Lung microvascular endothelial cell (primary cell): ENCODE measurements around the gene ARID5B. TPM values are rescaled to one million over a fixed set of nuclear protein-coding genes. Genes with fewer than 3 reads are reported as not detected.
"Not testable (repeated sequence)": the region's sequence is repeated elsewhere in the genome, so short reads cannot be mapped to it uniquely, and the experiment has no call there.

Source experiments
- DNase-seq, 2 donors: peaks; one replicate each; pipeline versions ENCODE4 v3.0.0 to v3.0.0-alpha.2; 2010; ENCODE audit warnings: low read depth in 2 of 2
- total RNA-seq: library from RNA; depleted of rRNA; stranded (reverse); fragments of >200 nt; gene quantifications from 2 replicates; pipeline ENCODE4 v1.2.1, GENCODE V29; 2014

ARID5B gene
- total RNA-seq, 1 donor from 2014 or later = 16.1 TPM

DNA sequence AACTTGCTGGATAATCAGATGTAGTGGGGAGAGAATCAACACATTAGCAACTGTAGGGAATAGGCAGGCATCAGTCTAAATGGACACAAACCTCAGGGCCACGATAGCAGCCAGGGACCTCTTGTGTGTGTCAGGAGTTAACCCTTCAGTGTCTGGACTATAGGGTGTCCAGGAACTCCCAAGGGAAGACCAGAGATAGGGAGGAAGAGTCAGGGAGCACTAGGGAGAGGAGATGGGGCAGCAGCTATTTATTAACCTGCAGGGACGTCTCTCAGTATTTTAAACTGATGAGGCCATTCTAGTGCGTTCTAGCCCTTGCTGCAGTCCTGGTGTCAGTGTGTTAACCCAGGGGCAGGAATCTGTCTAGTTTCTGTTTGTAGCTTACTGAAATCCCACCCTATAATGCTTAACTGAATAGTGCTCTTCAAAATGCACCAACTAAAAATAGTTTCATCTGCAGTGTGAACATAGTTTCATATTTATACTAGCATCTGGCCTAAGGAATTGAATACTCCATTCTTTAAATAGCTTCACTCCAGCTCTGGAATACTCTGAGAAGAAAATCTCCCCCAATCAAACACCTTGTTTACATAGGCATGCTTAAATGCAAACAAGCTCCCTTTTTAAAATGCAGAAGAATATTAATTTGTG, 62.7 kb downstream of the ARID5B start:
- DNase-seq = no peak

DNA sequence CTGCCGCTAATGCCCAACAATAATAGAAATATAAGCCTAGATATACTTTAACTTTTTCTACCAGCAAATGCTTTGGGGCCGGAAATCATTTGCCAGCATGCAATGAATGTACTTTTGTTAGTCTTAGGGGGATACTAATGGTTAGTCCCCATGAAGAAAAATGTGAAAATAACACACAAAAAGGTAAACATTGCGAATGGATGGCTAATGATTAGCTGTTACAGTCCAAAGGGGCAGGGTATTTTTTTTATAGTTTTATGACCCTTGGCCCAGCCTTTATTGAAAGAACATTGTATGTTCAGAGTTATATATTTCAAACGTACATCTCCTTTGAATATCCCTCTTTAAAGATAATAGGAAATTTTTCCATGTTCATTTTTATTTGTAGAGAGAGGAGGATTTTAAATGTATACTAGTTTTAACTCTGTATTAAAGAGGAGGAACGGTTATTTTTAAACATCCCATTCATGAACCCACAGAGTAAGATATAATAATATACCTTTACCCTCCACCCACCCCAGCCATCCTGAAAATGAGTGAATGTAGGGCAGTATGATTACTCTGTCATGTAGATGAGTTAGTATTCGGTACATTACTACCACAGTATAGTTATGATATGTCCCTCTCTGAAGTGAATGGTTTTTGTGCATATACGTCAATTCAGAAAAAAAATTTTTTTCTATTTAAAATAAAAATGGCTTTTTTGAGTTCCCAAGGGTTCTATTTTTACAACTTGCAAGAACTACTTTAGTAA, 63.6 kb downstream of the ARID5B start:
- DNase-seq = no peak

DNA sequence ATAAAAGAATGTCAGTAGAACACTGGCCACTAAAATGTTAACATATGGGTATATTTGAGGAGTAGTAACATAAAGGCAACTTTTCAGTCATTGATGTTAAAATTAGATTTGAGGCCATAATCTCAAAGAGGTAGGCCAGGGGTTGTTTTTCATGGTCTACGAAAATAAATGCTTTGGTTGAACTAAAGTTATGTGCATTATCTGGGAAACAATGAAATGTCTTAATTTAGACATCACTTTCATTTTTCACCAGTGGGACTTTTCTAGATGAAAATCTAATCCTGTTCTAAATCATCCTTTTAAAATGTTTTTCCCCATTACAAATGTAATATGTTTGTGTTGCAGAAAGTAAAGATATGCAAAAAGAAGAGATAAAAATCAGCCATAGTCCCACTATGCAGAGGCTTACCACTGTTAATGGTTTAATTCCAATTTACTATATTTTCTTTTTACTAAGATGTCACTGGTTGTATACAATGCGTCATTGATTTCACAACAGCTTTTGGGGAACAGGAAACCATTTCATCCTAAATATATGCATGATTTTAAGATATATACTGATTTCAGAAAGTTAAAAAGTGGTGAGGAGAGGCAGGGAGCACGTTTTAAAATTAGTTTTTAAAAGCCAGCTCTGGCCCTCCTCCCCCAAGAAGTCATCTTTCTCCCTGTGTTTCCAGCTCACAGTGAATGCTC, 64.3 kb downstream of the ARID5B start:
- DNase-seq = no peak

DNA sequence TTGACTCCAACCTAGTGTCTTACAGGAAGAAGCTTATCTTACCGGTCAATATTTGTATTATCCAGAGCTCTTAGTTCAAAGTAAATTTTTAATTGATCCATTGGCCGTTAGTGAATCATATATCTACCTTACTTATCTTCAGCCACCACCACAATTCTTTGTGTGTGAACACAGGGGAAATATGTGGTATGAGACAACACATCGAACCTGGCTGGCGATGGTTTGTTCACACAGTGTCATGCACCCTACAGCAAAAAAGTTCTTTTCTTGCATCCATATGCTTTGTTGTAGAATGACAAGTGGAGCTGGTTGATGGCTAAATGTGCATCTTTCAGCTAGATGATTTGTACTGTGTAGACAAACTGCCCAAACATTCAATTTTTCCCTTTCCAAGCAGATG, 65.8 kb downstream of the ARID5B start:
- DNase-seq = no peak

DNA sequence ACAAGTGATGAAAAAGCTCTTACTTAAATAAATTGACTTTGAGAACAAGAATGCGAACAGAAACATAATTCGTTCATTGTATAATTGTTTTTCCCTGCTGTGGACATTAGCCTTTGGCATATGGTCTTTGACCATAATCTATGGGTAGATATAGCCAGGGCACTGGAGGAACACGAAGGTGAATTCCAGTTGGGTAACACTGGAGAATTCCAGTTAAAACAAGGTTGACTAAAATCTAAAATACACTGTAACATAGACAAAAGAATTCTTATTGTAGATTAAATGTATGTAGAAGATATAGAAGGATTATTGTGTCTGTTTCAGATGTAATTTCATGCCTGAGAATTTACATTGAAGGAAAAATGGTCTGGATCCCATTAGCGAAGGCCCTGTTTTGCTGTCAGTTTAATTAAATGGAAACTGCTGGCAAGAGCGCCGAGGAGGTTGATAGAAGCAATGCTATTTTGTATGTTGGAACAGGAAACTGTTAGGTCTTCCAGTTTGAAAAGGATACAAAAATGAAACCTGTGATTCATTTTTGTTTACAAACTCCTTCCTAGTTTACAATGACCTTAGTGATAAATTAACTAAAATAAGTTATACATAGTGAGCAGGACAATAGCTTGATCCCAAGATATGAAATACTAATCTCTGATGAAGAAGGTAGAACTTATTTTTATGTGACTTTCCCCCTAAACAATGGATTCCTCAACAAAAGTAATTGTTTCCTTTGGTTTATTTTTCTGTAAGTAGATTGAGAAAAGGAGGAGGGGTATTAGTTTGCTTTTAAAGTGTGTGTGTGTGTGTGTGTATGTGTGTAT, 68.9 kb downstream of the ARID5B start:
- DNase-seq = peak; percentile 66 to 80

DNA sequence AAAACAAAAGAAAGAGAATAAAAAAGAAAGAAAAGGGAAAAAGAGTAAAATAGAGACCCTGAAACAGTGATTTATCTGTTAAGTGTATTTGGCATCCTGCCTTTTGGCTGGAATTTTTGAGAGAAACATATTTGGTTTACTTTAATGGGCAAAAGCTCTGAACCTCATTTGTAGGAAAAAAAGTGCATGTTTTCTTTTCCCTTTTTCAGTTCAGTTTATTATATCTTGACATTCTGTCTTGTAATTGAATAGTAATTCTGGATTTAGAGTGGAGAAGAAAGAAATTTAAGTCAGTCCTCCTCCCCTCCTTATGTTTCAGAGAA, 69.5 kb downstream of the ARID5B start:
- DNase-seq = peak; percentile 21 to 77

DNA sequence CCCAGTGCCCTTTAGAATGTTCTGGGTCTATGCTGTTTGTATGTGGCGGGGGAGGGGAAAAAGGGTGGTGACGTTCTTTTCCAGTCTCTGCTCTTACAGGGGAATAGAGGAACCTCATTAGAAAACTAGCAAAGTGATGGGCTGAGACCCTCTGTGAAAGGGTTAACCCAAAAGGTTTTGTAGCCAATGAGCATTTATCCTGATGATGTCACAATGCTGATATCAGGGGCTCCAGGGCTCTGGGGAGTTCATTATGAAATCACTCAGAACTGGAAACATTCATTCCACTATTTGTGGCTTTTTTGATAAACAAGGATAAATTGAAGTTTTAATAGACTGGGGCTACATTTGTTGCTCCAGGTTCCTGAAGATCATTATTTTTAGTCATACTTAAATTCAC, 71.7 kb downstream of the ARID5B start:
- DNase-seq = no peak

DNA sequence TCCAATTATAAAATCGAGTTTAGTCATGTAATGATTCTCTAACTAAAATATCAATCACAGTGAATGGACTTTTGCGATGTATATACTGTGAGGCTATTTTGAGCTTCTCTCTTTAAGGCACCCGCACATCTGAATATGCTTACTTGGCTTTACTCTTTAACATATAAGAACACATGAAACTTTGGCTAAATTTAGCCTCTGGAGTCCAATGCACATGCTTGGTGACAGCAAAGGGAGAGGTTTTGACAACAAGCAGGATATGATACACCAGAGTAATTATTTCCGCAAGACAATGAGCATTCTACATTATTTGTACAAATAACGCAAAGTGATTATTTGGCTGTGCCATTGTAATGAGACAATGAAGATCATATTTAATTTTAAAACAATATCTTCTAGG, 72.4 kb downstream of the ARID5B start:
- DNase-seq = peak; percentile 40 to 42

DNA sequence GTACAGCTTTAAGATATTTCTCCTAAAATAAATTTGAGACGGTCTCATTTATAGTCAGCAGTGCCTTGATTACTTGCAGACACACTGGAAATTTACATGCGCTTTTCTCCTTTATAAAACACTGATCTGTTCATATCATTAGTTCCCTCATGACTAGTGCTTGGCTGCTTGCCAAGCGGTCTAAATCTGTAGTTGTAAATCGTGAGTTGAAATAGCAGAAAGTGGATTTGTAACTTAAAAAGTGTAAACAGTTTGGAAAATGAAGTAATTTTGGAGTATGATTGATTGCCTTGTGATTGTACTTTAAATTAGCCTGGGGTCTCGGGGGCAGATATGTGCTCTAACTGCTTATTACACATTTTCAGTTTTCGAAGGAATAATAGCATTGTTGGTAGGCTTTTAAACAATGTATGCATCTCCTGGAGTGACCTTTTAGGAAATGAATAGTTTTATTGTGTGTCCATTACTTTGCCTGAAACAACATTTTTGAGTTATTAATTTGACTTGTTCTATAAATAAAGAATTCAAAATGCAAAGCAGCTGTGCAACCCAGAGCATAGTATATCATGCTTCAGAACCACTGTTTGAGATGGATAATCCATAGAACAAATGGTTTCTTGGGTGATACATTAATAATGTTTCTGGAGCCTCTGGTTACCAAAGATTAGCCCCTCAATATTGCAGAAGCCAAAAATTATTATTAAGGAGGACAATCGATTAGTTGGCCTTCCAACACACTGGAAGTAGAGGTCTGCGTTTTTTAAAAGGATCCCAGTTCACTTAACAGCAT, 73.3 kb downstream of the ARID5B start:
- peak; percentile 75 to 87 for DNase-seq

DNA sequence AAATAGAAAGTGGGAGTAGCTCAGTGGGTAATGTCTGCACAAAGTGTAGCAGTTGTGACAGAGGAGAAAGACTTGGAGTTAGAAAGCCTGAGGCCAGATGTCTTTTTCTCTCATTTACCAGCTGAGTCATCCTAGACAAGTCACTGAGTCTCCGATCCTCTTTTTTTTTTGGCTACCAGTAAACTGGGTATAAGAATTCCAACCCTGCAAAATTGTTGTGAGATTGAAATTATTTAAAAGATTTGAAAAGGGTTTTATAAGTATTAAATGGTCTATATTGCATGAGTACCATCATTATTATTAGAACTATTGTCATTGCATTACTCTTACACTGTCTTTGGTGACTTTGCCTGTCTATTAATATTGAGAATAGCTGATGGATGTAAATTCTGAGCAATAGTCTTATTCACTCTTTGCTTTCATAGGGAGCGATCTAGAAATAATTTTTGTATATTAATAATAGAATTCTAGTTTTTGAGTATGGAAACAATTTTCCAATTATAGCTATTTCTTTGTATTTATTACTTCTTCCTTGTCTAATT, 74.0 kb downstream of the ARID5B start:
- DNase-seq = peak in 1 of 2 donors; percentile 57

DNA sequence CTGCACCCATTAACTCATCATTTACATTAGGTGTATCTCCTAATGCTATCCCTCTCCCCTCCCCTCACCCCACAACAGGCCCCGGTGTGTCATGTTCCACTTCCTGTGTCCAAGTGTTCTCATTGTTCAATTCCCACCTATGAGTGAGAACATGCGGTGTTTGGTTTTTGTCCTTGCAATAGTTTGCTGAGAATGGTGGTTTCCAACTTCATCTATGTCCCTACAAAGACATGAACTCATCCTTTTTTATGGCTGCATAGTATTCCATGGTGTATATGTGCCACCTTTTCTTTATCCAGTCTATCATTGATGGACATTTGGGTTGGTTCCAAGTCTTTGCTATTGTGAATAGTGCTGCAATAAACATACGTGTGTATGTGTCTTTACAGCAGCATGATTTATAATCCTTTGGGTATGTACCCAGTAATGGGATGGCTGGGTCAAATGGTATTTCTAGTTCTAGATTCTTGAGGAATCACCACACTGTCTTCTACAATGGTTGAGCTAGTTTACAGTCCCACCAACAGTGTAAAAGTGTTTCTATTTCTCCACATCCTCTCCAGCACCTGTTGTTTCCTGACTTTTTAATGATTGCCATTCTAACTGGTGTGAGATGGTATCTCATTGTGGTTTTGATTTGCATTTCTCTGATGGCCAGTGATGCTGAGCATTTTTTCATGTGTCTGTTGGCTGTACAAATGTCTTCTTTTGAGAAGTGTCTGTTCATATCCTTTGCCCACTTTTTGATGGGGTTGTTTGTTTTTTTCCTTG, 75.6 kb downstream of the ARID5B start:
- not testable (repeated sequence) for DNase-seq

DNA sequence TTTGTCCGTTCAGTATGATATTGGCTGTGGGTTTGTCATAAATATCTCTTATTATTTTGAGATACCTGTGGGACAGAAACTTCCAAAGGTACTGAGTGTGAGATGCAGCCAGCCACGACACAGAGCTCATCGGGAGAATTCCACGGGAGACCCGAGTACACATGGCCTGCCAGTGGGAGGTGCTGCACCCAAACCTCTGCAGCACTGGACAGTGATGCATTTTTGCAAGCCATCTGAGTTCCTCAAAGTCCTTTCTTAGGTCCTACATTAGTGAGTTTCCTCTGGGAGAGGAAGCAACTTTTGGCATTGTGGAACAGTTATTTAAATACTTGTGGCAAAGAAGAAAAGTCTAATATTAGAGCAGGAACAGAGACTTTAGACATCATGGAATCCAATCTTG, 77.5 kb downstream of the ARID5B start:
- DNase-seq = no peak

DNA sequence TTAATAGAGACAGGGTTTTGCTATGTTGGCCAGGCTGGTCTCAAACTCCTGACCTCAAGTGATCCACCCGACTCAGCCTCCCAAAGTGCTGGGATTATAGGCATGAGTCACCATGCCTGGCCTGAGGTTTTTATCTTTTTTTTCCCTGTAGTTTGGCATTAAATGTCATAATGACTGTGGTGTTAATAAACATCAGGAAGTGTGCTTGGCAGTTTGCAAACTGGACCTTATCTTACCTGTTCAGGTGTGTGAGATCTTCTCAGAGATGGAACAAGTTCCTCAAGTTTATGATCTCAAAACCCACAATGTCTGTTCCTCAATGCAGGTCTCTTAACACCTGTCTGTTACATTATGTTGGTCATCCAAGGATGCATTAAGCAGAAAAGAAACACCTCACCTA, 80.0 kb downstream of the ARID5B start:
- DNase-seq = no peak

DNA sequence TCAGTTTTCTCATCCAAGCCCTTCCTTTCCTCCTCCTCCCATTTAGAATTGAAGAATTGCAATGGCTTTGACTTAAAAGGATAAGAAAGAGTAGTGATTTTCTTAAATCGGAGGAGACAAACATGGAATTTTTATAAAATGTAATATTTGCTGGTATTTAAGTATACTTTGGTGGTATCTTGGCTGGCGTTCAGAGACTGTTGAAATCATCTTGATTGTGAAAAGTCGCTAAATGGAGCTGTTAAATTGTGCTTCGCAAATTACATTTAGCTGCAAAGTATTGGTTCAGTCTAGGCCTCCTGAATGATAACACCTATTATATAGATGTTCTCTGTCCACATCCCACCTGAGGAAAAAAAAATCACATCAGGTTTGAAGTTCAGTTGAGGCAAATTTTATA, 81.8 kb downstream of the ARID5B start:
- DNase-seq = no peak

DNA sequence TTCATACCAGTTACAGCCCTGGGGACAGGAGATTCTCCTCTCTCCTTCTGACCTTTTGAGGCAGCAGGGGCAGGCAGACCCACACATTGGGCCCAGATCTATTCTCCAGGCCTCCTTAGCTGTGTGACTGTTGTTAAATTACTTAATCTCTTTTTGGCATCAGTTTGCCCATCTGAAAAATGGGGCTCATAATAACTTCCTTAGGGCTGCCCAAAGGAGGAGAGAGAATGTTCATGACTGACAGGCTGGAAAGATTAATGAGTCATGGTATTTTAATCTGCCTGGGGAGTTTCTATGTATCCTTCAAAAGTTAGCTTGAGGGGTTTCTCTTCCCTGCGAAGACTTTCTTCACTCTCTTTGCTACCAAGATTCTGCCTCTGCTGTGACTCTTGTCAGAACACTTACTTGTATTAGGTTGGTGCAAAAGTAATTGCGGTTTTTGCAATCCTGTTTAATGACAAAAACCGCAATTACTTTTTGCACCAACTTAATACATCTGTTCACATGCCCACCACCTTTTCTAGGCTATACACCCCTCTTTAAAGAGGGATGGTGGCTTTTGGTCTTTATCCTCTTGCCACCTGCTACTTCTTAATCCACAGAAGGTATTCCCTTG, 83.4 kb downstream of the ARID5B start:
- DNase-seq = no peak

DNA sequence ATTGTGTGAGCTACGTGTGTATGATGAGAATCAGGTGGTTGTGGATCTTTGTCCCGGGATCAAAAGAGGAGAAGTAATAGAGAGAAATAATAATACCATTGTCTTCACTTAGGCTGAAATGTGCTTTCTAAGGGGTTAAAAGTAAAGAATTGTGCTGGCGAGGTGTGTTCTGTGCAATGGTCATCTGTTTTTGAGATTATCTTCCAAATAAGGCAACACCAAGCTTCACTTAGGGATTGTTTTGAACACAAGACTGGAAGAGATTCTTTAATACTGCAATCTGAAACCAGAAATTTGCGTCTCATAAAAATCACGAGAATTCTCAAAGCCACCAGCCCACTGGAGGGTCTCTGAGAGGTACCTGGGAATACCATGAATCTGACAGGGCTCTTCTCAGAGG, 84.2 kb downstream of the ARID5B start:
- DNase-seq = no peak

DNA sequence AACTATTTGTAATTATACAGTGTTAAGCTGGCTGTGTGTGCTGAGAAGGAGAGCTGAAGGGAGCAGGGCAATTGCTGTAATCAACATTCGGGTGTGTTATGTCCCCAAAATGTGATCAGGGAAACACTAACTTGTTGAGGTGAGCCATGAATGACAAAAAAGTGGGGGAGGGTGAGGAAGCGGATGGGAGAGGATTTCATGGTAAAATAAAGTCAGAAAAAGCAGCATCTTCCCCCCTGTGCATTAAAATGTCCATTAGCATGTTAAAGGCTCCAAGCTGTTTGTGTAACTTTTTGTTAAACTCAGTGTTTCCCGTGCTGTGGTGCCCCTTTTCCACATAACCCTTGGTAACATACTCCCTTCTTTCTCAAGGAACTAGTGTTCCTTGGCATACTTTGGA, 84.9 kb downstream of the ARID5B start:
- no peak for DNase-seq

DNA sequence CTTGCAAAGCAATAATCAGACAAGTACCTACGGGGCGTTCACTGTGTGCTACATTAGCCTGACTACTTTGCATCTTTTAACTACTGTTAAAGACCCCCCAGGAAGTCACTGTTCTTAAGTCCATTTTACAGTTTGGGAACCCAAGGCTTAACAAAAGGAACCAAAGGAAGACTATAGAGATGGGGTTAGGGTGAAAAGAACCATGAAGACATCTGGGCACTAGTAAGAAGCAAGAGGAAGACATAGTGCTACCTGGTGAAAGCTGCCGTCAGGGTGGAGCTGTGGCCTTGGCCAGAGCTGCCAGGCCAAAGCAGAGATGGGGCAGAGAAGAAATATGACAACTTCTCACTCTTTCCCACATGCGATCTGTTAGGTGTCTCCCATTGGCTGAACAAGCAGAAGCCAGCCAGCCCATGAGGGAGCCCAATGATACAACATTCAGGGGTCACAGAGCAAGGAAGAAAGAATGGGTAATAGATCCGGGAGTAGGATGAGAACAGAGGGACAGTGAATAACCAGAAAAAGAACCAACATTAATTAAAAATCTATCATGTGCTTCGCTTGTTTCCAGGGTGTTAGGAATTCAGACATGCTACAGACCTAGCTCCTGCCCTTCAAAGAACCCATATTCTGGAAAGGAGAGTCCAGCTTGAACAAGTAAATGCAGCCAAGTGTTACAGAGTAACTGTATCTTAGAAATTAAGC, 85.4 kb downstream of the ARID5B start:
- DNase-seq = no peak

DNA sequence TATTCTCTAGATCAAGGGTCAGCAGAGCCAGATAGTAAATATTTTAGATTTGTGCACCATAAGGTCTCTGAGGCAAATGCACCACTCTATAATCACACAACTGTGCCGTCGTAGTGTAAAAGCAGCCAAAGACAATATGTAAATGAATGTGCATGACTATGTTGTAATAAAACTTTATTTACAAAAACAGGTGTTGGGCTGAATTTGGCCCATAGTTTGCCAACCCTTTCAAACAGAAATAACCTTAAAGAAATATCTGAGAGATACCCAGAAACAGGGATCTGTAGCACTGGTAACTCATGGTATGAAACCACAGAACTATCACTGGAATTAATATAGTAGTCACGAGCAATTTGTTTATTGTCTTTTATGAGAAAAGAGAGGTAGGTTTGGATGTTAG, 86.0 kb downstream of the ARID5B start:
- DNase-seq = no peak
